GM21717 (cell line): Measurements from ENCODE around the gene IQSEC2.

ENCODE experiments used
- ATAC-seq: cut with Tn5 transposase; IDR thresholded peaks from one replicate; pipeline ENCODE4 v1.9.1; 2021; ENCODE audit warnings: mild to moderate bottlenecking, moderate library complexity; ENCODE audit not compliant: unreplicated experiment

Gene IQSEC2

GRCh38 chrX:53305996-53306937 lies 24.9 kb upstream of the IQSEC2 start:
- ATAC-seq = no peak

- ATAC-seq = no peak
These were observed 24.0 kb upstream of the IQSEC2 start for GRCh38 chrX:53305219-53305995.

GRCh38 chrX:53303195-53303594 lies 21.8 kb upstream of the IQSEC2 start:
- ATAC-seq = no peak

- ATAC-seq = no peak
These were observed 18.8 kb upstream of the IQSEC2 start for GRCh38 chrX:53300157-53300556.

GRCh38 chrX:53294024-53294648 lies 12.8 kb upstream of the IQSEC2 start:
- no peak for ATAC-seq

GRCh38 chrX:53291596-53291995 lies 10.2 kb upstream of the IQSEC2 start:
- ATAC-seq = no peak

- ATAC-seq = no peak
These were observed 9.2 kb upstream of the IQSEC2 start for GRCh38 chrX:53290441-53291041.

GRCh38 chrX:53288189-53288588 lies 6.8 kb upstream of the IQSEC2 start:
- ATAC-seq = no peak

GRCh38 chrX:53287493-53288138 lies 6.2 kb upstream of the IQSEC2 start:
- no peak for ATAC-seq

- no peak for ATAC-seq
These were observed 4.8 kb upstream of the IQSEC2 start for GRCh38 chrX:53286171-53286570.

GRCh38 chrX:53285591-53285990 lies 4.2 kb upstream of the IQSEC2 start:
- ATAC-seq = no peak

GRCh38 chrX:53284684-53285447 lies 3.5 kb upstream of the IQSEC2 start:
- ATAC-seq = no peak

GRCh38 chrX:53283567-53283966 lies 2.2 kb upstream of the IQSEC2 start:
- no peak for ATAC-seq

GRCh38 chrX:53283099-53283498 lies 1.7 kb upstream of the IQSEC2 start:
- ATAC-seq = no peak

- no peak for ATAC-seq
These were observed 745 bp upstream of the IQSEC2 start for GRCh38 chrX:53281963-53282695.

GRCh38 chrX:53280331-53281320 lies 758 bp downstream of the IQSEC2 start:
- no peak for ATAC-seq

GRCh38 chrX:53279296-53280237 lies 1.8 kb downstream of the IQSEC2 start:
- no peak for ATAC-seq
